ENCODE results near the gene ACACB. TPM values are rescaled to one million over a fixed set of nuclear protein-coding genes. Genes with fewer than 3 reads are reported as not detected.
A peak's percentile ranks its signal among the peaks of the same experiment; 100 is the strongest.

ACACB gene
- total RNA-seq, 1 donor from 2014 or later = 15.4 TPM

GRCh38 chr12:109110988-109111495 is 5.3 kb upstream of the ACACB start:
- DNase-seq (ENCODE audit: low spot score in 2 of 2, unreplicated experiment in 2 of 2) = peak; percentile 52 to 75
- Mint-ChIP-seq H3K9me3 (no peaks in the 10 kb centered on the region), H3K27ac (peak overlapping the region; percentile 95), H3K4me1 (peaks cover 36% of the 10 kb centered on the region), H3K27me3 (ENCODE audit: low read depth) (no peaks in the 10 kb centered on the region), H3K4me3 (peak overlapping the region; percentile 69), H3K36me3 (peaks cover 19% of the 10 kb centered on the region)
- no peak for TF ChIP-seq CTCF (IDR thresholded peaks at IDR 0.05; ENCODE audit: unreplicated experiment)

- no peak for TF ChIP-seq CTCF (IDR thresholded peaks at IDR 0.05; ENCODE audit: unreplicated experiment)
- H3K4me3 Mint-ChIP-seq = no peak overlapping the region
- H3K36me3 Mint-ChIP-seq = peaks cover 12% of the 10 kb centered on the region
- no peak for DNase-seq (ENCODE audit: low spot score in 2 of 2, unreplicated experiment in 2 of 2)
- no peaks in the 10 kb centered on the region for H3K9me3 Mint-ChIP-seq
- peaks cover 43% of the 10 kb centered on the region for H3K4me1 Mint-ChIP-seq
- no peaks in the 10 kb centered on the region for H3K27me3 Mint-ChIP-seq (ENCODE audit: low read depth)
- peak overlapping the region; percentile 16 for H3K27ac Mint-ChIP-seq
Measured at GRCh38 chr12:109112720-109113465, 3.5 kb upstream of the ACACB start.

- Mint-ChIP-seq H3K9me3 (no peaks in the 10 kb centered on the region), H3K4me1 (peaks cover 43% of the 10 kb centered on the region), H3K27ac (no peak overlapping the region), H3K4me3 (no peak overlapping the region), H3K36me3 (peaks cover 7% of the 10 kb centered on the region), H3K27me3 (ENCODE audit: low read depth) (no peaks in the 10 kb centered on the region)
- DNase-seq (ENCODE audit: low spot score in 2 of 2, unreplicated experiment in 2 of 2) = no peak
- TF ChIP-seq CTCF (IDR thresholded peaks at IDR 0.05; ENCODE audit: unreplicated experiment) = no peak
Measured at GRCh38 chr12:109113661-109114321, 2.6 kb upstream of the ACACB start.

GRCh38 chr12:109114644-109115043 is 1.7 kb upstream of the ACACB start:
- Mint-ChIP-seq H3K27ac (no peak overlapping the region), H3K36me3 (peaks cover 2% of the 10 kb centered on the region), H3K4me1 (peaks cover 43% of the 10 kb centered on the region), H3K4me3 (no peak overlapping the region), H3K9me3 (no peaks in the 10 kb centered on the region), H3K27me3 (ENCODE audit: low read depth) (no peaks in the 10 kb centered on the region)
- no peak for TF ChIP-seq CTCF (IDR thresholded peaks at IDR 0.05; ENCODE audit: unreplicated experiment)
- DNase-seq (ENCODE audit: low spot score in 2 of 2, unreplicated experiment in 2 of 2) = no peak

- Mint-ChIP-seq H3K27me3 (ENCODE audit: low read depth) (no peaks in the 10 kb centered on the region), H3K36me3 (no peaks in the 10 kb centered on the region), H3K27ac (no peak overlapping the region), H3K4me1 (peaks cover 40% of the 10 kb centered on the region), H3K4me3 (no peak overlapping the region), H3K9me3 (no peaks in the 10 kb centered on the region)
- no peak for DNase-seq (ENCODE audit: low spot score in 2 of 2, unreplicated experiment in 2 of 2)
- no peak for TF ChIP-seq CTCF (IDR thresholded peaks at IDR 0.05; ENCODE audit: unreplicated experiment)
Measured at GRCh38 chr12:109115404-109115757, 1.0 kb upstream of the ACACB start.

All from mesothelial cell of epicardium (in vitro differentiated cells).